Epithelial cell of proximal tubule (primary cell): ENCODE data around the gene HSPA6. TPM values are rescaled to one million over a fixed set of nuclear protein-coding genes. Genes with fewer than 3 reads are reported as not detected.

Experiments
- DNase-seq: peaks from one replicate; pipeline ENCODE4 v3.0.0-alpha.2; 2011; ENCODE audit warnings: low read depth
- H3K4me3 ChIP-seq: 2 replicates; pipeline ENCODE4 v1.5.1; 2011; ENCODE audit warnings: low read depth, mild to moderate bottlenecking, low read length
- total RNA-seq: library from RNA; depleted of rRNA; stranded (reverse); fragments of >200 nt; gene quantifications from 2 replicates; pipeline ENCODE4 v1.2.3, GENCODE V29; 2015
- TF ChIP-seq, protein P1 (sequence below): conservative IDR thresholded peaks from 2 replicates; pipeline ENCODE4 v1.5.1; 2012; ENCODE audit warnings: low read depth, mild to moderate bottlenecking, low read length

Gene HSPA6
- total RNA-seq, 1 donor from 2014 or later: 0.12 TPM

DNA sequence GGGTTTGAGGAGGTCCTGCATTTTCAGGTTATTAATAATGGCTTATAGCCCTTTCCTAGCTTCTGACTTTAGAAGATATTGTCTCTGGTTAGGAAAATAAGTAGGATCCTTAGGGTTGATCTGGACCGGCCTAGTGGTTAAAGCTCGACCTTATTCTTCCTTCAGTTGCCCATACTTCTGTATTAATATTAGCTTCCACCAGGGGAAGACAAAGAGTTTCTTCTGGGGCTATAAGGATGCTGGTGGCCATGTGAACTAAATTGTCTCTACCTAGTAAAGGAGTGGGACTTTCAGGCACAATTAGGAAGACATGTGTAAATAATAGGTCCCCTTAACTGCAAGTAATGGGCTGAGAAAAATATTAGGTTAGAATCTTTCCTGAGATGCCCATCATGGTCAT lies 39.7 kb upstream of the HSPA6 start:
- TF ChIP-seq, protein P1, sequence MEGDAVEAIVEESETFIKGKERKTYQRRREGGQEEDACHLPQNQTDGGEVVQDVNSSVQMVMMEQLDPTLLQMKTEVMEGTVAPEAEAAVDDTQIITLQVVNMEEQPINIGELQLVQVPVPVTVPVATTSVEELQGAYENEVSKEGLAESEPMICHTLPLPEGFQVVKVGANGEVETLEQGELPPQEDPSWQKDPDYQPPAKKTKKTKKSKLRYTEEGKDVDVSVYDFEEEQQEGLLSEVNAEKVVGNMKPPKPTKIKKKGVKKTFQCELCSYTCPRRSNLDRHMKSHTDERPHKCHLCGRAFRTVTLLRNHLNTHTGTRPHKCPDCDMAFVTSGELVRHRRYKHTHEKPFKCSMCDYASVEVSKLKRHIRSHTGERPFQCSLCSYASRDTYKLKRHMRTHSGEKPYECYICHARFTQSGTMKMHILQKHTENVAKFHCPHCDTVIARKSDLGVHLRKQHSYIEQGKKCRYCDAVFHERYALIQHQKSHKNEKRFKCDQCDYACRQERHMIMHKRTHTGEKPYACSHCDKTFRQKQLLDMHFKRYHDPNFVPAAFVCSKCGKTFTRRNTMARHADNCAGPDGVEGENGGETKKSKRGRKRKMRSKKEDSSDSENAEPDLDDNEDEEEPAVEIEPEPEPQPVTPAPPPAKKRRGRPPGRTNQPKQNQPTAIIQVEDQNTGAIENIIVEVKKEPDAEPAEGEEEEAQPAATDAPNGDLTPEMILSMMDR: peak; percentile 42
- no peak for DNase-seq
- H3K4me3 ChIP-seq: no peak overlapping the region

- TF ChIP-seq, protein P1: peak; percentile 82
- no peak overlapping the region for H3K4me3 ChIP-seq
- DNase-seq: peak; percentile 37
Measured at GRCh38 chr1:161486806-161487741, 37.3 kb upstream of the HSPA6 start.

GRCh38 chr1:161491472-161491871 lies 32.9 kb upstream of the HSPA6 start:
- H3K4me3 ChIP-seq: no peak overlapping the region
- TF ChIP-seq, protein P1: no peak

GRCh38 chr1:161492827-161493226 lies 31.5 kb upstream of the HSPA6 start:
- H3K4me3 ChIP-seq: no peak overlapping the region
- TF ChIP-seq, protein P1: no peak
- no peak for DNase-seq

More at GRCh38 chr1:161491472-161491871, 32.9 kb upstream of the HSPA6 start:
- DNase-seq: no peak

DNA sequence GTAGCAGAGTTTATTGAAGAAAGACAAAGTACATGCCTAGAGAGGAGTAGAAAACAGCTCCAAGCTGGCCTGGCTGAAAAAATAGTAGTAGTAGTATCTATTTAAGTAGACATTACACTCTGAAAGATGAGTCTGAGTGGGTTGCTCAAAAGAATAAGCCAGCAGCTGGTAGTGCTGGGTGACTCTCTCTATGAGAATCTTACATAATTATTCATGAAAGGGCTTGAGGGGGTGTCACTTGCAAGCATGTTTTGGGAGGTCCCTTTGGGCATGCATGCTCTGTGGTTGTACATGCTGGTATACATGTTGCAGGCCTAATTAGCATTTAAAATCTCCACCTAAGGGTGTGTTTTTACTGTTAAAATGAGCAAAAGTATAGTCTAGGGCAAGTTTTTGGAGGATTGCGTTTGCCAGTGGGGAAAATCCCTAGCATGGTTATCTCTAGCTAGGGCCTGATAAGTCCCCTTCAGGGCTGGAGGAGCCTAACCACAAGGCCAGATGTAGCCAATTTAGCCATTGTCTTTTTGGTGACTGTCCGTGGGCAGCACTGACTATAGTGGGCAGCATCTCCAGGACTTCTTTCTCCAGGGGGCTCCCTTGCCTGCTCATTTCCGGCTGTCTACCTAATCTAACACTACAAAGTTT lies 30.1 kb upstream of the HSPA6 start:
- no peak for DNase-seq
- no peak overlapping the region for H3K4me3 ChIP-seq
- TF ChIP-seq, protein P1: no peak

- no peak overlapping the region for H3K4me3 ChIP-seq
- TF ChIP-seq, protein P1: no peak
- DNase-seq: no peak
Measured at GRCh38 chr1:161495490-161495889, 28.9 kb upstream of the HSPA6 start.
